GM19452 (cell line): ENCODE measurements around the gene SERINC3.

ENCODE experiments used
- ATAC-seq: cut with Tn5 transposase; IDR thresholded peaks from one replicate; pipeline ENCODE4 v1.9.1; 2021; ENCODE audit not compliant: unreplicated experiment

Gene SERINC3

DNA sequence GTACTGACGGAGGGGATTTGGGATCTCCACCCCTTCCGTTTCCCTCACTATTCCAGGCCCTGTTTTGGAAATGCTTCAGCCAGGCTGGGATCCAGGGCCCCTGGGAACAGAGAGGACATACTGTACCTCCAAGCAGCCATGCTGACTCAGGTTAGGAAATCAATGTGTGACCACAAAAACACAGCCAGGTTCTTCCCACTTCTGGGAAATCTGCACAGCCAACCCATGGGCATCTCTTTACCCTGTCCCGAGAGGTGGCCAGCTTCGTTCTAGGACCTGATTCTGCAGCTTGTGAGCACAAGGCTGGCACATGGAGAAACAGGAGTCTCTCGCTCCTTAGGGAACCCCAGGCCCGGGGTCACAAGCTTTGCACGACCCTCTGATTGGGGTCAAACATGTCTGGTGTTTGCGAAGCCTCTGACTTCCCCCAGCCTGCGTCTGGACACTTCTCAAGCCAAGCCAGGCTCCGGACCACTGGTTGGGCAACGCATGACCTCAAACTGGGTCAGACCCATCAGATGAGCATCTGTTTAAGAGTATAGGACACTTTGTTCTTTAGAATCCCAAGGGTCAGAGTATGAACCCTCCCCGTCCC, 54.5 kb downstream of the SERINC3 start:
- ATAC-seq, result no peak

DNA sequence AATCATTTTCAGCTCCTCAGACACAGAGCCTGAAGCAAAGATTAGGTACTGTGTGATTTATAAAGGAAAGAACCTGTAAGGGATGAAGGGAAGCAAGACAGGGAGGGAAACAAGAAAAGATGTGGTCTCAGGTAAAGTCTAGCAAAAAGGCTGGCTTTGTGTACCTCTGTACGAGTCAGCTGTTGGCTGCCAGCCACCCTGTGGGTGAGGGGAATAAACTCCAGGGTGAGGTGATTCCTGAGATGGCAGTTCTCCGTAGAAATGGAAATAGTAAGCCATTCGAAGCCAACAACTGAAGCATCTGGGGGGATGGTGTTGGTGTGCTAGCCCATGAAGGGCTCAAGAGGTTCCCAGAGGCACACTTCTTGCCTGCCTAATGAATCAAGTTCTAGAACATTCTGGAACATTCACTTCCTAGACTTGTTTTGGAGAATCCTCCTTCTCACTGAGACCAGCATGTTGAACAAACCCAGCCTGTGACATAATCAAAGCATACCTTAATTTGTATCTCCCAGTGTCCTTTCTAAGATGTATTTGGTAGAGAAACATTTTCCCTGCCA, 56.8 kb downstream of the SERINC3 start:
- no peak for ATAC-seq

DNA sequence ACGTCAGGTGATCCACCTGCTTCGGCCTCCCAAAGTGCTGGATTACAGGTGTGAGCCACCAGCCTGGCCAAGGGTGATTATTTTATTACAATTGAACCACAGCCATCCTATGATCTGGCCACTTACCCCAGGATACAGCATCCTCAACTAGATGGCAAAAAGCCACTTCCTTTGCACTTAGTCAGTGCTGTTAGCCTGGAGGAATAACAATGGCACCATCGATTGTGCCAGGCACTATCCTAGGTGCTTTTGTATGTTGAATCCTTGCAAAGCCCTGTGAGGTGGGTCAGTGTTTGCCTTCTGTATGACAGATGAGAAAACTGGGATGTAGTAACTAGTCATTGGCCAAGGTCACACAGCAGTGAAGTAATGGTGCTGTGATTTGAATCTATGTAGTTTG, 57.4 kb downstream of the SERINC3 start:
- no peak for ATAC-seq

DNA sequence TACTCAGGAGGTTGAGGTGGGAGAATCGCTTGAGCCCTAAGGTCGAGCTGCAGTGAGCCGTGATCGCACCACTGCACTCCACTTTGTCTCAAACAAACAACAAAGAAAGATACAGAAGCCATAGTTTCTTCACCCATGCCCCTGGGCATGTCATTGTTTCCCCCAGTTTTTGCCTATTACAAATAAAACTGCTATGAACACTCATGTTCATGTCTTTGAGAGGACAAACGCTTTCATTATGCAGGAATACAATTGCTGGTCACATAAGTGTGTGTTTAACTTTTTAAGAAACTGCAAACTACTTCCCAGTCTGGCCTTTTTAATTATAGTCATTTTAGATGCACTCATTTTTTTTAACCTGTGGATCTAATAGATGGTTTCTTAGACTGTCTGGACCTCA, 58.4 kb downstream of the SERINC3 start:
- ATAC-seq, result no peak

DNA sequence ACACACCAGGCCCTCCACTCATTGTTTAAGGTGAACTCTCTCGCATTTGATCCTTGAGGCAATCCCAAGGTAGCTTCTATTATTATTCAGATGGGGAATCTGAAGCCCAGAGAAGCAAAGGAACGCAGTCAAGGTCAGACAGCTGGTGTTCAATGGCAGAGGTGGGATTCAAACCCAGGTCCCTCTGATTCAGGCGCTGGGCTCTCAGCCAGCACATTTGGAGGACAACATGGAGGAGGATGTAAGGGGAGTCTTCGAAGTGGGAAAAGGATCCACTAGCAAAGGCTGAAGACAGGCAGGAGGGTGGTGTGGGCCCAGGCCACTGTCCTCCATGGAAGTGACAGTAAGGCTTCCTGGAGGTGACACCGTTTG, 60.1 kb downstream of the SERINC3 start:
- ATAC-seq, result no peak

DNA sequence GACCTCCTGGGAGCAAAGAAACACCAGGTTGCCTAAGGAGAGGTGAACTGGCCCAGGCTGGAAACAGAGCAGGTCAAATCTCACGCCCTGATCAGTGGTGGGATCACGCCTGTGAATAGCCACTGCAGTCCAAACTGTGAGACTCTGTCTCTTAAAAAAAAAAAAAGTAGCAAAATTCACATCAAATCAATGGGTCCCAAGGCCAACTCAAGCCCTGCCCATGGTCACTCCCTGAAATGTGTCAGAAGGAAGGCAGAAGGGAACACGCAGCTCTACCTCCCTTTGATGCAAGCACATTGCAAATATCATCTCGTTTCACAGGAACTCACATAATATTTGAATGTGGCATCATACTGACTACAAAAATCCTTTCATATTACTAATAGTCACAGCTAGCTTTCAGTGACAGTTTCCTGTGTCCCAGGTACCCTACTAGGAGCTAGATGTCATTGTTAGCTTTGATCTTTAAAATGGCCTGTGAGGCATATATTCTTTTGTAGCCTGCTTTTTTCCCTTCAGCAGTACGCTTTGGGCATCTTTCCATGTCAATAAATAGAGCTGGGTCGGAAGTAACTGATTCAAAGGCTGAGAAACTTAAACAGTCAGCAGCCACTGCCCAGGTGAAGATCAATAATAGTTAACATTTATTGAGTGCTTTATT, 60.6 kb downstream of the SERINC3 start:
- no peak for ATAC-seq

DNA sequence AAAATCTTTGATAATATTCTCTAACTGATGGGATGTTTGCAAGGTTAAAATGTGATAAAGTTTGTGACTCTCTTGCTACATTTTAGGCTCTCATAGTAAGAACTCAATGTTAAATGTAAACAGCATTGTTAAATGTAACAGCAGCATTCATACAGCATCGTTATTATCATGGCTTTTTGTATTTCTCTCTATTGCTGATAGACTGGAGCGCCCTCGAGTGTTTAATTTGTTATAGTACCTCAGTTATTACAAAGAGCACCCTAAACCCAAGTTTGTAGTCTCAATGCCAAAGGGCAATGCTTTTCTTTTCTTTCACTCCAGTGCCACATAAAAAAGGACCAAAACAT, 61.1 kb downstream of the SERINC3 start:
- ATAC-seq, result no peak

DNA sequence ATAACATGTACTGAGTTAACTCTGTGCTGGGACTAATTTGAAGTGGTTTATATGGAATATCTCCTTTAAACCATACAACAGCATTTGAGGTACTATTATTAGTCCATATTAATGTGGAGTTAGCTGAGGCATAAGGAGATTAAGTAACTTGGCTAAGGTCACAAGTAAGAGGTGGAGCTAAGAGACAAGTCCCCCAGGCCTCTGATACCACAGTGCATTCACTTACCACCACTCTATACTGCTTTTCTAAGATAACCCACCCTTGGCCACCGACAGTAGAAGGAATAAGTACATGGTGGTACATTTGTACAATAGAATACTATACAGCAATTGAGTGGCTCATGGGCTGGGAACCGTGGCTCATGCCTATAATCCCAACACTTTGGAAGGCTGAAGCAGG, 62.6 kb downstream of the SERINC3 start:
- ATAC-seq, result no peak

DNA sequence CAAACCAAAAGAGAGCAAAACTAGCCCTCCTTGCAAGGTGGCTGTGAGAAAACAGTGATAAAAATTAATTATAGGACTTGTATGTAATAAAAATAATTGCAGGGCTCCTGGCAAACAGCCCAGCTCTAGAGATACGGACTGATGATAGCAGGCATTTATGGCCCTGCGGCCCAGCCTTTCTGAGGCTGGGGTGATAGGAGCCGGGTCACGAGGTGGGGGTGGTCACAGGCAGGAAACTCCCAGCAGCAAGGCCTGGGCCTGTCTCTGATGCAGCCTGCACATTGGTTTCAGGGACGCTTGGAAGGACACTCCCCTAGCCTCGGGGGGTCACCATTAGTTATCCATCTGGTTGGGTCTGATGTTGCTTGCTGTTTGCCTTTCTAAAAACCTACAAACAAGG, 64.9 kb downstream of the SERINC3 start:
- ATAC-seq, result no peak

DNA sequence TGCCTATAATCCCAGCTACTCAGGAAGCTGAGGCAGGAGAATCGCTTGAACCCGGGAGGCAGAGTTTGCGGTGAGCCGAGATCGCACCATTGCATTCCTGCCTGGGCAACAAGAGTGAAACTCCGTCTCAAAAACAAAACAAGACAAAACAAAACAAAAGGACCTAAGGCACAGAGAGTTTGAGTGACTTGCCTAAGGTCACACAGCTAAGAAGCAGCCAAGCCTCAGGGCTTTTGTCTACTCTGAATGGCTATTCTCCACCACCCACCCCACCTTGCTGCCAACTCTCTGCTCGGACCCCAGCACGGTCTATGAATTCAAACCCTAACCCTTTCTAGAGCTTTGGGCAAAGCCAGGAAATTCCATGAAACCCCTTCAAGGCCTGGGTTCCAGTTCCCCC, 65.3 kb downstream of the SERINC3 start:
- ATAC-seq, result no peak

DNA sequence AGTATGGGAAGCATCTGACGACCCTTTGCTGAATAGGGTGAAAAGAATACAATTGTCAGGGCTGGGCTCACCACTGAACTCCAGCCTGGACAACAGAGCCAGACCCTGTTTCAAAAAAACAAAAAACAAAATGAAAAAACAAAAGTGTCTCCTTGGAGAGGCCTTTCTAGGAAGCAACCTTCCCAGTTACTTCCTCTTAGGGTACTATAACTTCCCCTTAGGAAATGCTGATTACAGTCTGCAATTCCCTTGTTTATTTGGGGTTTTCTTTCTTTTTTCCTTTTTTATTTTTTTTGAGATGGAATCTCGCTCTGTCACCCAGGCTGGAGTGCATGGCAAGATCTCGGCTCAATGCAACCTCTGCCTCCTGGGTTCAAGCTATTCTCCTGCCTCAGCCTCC, 66.7 kb downstream of the SERINC3 start:
- no peak for ATAC-seq

DNA sequence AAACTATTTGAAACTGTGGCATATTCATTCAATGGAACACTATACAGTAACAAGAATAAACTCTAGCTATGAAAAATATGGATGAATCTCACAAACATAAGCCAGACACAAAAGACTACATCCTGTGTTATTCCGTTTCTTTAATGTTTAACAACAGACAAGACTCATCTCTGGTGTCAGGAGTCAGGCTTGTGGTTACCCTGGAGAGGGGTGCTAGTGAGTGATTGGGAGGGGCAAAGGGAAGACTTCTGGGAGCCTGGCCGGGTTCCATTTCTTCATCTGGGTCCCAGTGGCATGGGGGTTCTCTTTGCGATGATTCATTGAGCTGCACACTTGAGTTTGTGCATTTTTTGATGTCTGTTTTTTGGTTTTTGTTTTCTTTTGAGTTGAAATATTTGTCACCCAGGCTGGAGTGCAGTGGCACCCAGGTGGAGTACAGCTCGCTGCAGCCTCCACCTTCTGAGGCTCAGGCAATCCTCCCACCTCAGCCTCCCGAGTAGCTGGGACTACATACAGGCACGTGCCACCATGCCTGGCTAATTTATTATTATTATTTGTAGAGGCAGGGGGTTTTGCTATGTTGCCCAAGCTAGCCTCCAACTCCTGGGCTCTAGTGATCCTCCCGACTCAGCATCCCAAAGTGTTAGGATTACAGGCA, 67.4 kb downstream of the SERINC3 start:
- ATAC-seq, result no peak

DNA sequence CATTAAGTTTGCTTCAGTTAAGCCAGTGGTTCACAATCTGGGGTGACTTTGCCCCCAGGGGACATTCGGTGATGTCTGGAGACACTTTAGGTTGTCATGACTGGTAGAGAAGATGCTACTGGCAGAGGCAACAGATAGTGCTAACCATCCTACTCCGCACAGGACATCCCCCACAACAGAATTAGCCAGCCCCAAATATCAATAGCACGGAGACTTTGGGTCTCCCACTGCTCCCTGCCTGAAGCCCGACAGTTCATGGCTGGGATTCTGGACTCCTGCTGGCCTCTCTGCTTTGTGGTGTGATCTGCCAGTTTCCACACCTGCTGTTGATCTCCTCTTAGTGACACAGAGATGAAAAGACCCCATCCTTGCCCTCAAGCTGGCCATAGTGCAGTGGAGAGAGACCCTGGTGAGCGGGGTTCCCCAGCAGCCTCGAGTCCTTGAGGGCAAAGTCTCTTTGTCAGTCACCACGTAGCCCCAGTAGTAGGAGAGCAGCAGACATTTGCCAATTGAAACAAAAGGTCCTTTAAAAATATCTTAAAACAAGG, 70.9 kb downstream of the SERINC3 start:
- ATAC-seq, result no peak

DNA sequence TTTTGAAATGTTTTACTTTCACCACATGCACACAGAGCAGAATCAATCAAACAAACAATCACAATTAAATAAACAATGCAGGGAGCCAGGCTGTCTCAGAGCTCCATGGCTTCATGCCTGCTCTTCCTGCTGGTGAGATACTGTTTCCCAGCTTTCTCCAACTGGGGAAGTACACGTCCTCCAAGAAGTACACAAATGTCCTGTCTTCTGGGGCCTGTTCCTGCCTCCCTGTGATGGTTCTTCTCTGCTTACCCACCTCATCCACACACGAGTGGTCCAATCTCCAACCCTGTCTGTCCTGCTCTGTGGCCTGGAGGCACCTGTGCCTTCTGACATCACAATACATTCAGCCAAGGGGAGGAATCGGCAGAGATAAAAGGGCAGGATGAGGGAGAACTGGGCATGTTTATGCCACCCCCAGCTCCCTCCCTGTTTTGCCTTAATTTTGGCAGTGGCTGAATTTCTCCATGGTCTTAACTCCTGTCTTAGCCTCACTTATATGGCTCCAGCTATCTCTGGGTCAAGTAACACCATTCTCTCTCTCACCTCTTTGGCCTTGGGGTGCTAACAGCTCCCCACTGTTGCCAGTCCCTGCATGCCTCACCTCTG, 71.5 kb downstream of the SERINC3 start:
- ATAC-seq, result no peak

DNA sequence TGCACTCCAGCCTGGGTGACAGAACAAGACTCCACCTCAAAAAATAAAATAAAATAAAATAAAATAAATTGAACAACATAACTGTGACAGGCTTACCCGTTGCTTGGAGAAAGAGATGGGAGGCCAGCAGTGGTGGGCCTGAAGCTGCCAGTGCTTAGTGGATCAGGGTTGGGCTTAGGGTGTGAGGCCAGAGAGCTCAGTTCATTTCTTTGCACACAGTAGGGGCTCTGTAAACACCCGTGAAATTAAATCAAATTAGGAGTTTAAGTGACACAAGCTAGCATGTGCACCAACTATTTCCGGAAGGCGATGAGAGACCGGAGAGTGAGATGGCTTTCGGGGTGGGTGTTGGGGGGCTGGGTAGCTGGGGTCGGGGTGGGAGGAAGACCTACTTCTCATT, 72.0 kb downstream of the SERINC3 start:
- ATAC-seq, result no peak

DNA sequence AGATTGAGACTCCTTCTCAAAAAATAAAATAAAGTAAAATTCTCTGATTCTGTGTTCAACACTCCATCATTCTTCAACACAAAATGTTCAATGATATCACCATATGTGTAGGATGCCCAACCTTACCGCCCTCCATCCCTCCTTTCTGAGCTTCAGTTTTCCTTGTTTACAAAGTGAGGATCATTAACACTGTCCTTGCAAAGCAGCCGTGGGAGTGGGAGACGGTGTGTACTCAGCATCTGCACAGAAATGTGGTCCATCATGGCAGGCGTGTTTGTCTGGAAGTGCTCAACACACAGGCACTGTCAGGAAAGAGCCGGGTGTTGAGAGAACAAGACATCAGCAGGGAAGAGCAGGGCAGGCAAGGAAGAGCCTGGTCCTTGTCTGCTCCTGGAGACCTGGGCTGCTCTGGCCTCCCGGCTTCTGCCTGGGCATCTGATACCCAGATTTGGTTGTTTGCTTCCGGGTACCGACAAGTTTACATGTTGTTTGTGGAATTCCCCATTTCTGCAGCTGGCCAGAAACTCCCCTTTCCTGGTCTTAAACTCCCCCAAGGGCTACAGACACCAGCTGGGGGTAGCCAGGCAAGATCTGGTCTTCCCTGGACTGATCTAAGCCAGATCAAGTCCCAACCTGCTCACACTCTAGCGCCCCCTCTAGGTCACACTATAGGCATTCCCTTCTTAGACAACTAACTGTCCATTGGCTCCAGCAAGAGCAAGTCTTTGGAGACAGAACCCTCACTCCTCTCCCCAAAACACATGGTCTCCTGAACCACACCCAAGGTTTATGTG, 72.9 kb downstream of the SERINC3 start:
- no peak for ATAC-seq

DNA sequence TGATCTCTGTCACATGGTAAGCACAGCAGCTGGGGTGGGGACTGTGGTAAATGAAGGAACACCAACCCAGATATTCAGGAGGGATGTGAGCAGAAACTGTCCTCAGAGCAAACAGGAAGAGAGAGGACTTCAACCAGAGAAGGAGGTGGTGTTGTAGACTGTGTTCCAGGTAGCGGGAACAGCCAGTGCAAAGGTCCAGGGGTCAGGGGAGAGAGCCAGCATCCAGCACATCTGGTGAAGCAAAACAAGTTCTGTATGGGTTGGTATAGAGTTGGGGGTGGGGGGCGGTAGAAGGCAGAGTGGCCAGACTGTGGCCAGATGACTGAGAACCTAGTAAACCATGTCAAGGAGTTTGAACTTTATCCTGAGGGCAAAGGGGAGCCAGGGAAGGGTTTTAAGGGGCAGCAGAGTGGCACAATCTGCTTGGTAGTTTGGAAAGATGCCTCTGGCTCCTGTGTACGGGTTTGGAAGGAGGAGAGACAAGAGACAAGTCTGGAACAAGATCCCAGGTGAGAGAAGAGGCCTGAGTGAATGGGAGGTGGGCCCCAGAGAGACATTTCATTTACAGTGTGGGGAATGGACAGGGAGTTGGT, 73.9 kb downstream of the SERINC3 start:
- no peak for ATAC-seq
